ENCODE data around the gene PLIN5. TPM values are rescaled to one million over a fixed set of nuclear protein-coding genes. Genes with fewer than 3 reads are reported as not detected.

The PLIN5 gene
- total RNA-seq = under 1 TPM; 0.17 to 0.31 TPM

- peak; percentile 47 for DNase-seq
- POLR2A ChIA-PET = interaction anchor here (0.7 kb wide), 1 partner anchor 1678 kb away, joined by 3 read pairs; no protein-coding TSS in a partner anchor
- no peak within 1 kb of the TSS for H3K4me3 Mint-ChIP-seq
Measured at GRCh38 chr19:4534836-4535658, at the start of gene PLIN5. TSS of gene PLIN5 (minus strand) at chr19:4535224. CDS start at chr19:4534074, 1,150 bp downstream.

GRCh38 chr19:4583961-4584669 lies 49.1 kb upstream of the PLIN5 start:
- Mint-ChIP-seq H3K4me3 (no peak overlapping the region), H3K27me3 (peaks cover 42% of the 10 kb centered on the region), H3K36me3 (no peaks in the 10 kb centered on the region), H3K27ac (no peak overlapping the region), H3K4me1 (ENCODE audit: low read depth) (peaks cover 8% of the 10 kb centered on the region), H3K9me3 (no peaks in the 10 kb centered on the region)
- peak; percentile 34 for DNase-seq
- POLR2A ChIA-PET = no interaction called here
- intact Hi-C loops (cut with micrococcal nuclease) = no loop called here
- CTCF ChIA-PET = interaction anchor here (1.1 kb wide), 1 partner anchor 11 kb away, joined by 3 read pairs; no protein-coding TSS in a partner anchor

More at GRCh38 chr19:4534836-4535658, at the start of gene PLIN5:
- Mint-ChIP-seq H3K36me3 (no peaks in the 10 kb centered on the region), H3K9me3 (no peaks in the 10 kb centered on the region), H3K27me3 (peaks cover 14% of the 10 kb centered on the region), H3K4me1 (ENCODE audit: low read depth) (peaks cover 12% of the 10 kb centered on the region), H3K27ac (no peak within 1 kb of the TSS)
- CTCF ChIA-PET = interaction anchor here (0.8 to 4.5 kb wide), 5 partner anchors 9 to 50 kb away, joined by 3 to 33 read pairs (median 4); no protein-coding TSS in a partner anchor
- intact Hi-C loops (cut with micrococcal nuclease) = no loop called here

GRCh38 chr19:4582980-4583842 lies 48.2 kb upstream of the PLIN5 start:
- H3K4me3 Mint-ChIP-seq = no peak overlapping the region
- ChIA-PET CTCF (no interaction called here), POLR2A (no interaction called here)
- no peaks in the 10 kb centered on the region for H3K9me3 Mint-ChIP-seq
- intact Hi-C loops (cut with micrococcal nuclease) = no loop called here
- H3K27me3 Mint-ChIP-seq = peaks cover 48% of the 10 kb centered on the region
- no peak overlapping the region for H3K27ac Mint-ChIP-seq
- no peak for DNase-seq
- H3K36me3 Mint-ChIP-seq = no peaks in the 10 kb centered on the region
- H3K4me1 Mint-ChIP-seq (ENCODE audit: low read depth) = peaks cover 8% of the 10 kb centered on the region

- Mint-ChIP-seq H3K4me1 (ENCODE audit: low read depth) (peaks cover 8% of the 10 kb centered on the region), H3K4me3 (no peak overlapping the region), H3K27ac (no peak overlapping the region), H3K27me3 (peaks cover 45% of the 10 kb centered on the region), H3K36me3 (no peaks in the 10 kb centered on the region), H3K9me3 (no peaks in the 10 kb centered on the region)
- DNase-seq = no peak
- intact Hi-C loops (cut with micrococcal nuclease) = no loop called here
- ChIA-PET CTCF (interaction anchor here (0.6 kb wide), 1 partner anchor 222 kb away, joined by 3 read pairs; no protein-coding TSS in a partner anchor), POLR2A (no interaction called here)
Measured at GRCh38 chr19:4581666-4582553, 46.9 kb upstream of the PLIN5 start.

GRCh38 chr19:4580961-4581665 lies 46.1 kb upstream of the PLIN5 start:
- Mint-ChIP-seq H3K4me3 (no peak overlapping the region), H3K36me3 (no peaks in the 10 kb centered on the region), H3K27me3 (peaks cover 49% of the 10 kb centered on the region), H3K9me3 (no peaks in the 10 kb centered on the region), H3K4me1 (ENCODE audit: low read depth) (peaks cover 8% of the 10 kb centered on the region), H3K27ac (no peak overlapping the region)
- ChIA-PET POLR2A (no interaction called here), CTCF (interaction anchor here (0.6 to 0.9 kb wide), 3 partner anchors 52 to 223 kb away, joined by 3 to 4 read pairs (median 3); no protein-coding TSS in a partner anchor)
- intact Hi-C loops (cut with micrococcal nuclease) = no loop called here
- DNase-seq = no peak

- Mint-ChIP-seq H3K27ac (no peak overlapping the region), H3K27me3 (peaks cover 47% of the 10 kb centered on the region), H3K36me3 (no peaks in the 10 kb centered on the region), H3K4me1 (ENCODE audit: low read depth) (peaks cover 8% of the 10 kb centered on the region), H3K4me3 (no peak overlapping the region), H3K9me3 (no peaks in the 10 kb centered on the region)
- intact Hi-C loops (cut with micrococcal nuclease) = no loop called here
- POLR2A ChIA-PET = no interaction called here
- CTCF ChIA-PET = interaction anchor here (0.7 to 0.9 kb wide), 2 partner anchors 53 to 56 kb away, joined by 3 to 4 read pairs; no protein-coding TSS in a partner anchor
- DNase-seq = no peak
Measured at GRCh38 chr19:4580021-4580901, 45.2 kb upstream of the PLIN5 start.

GRCh38 chr19:4579389-4579788 lies 44.4 kb upstream of the PLIN5 start:
- ChIA-PET CTCF (interaction anchor here (1.6 kb wide), 1 partner anchor 13 kb away, joined by 5 read pairs; no protein-coding TSS in a partner anchor), POLR2A (no interaction called here)
- Mint-ChIP-seq H3K4me3 (no peak overlapping the region), H3K27ac (no peak overlapping the region), H3K27me3 (peaks cover 47% of the 10 kb centered on the region), H3K4me1 (ENCODE audit: low read depth) (peaks cover 8% of the 10 kb centered on the region), H3K9me3 (no peaks in the 10 kb centered on the region), H3K36me3 (no peaks in the 10 kb centered on the region)
- no peak for DNase-seq
- intact Hi-C loops (cut with micrococcal nuclease) = no loop called here

- no peaks in the 10 kb centered on the region for H3K9me3 Mint-ChIP-seq
- H3K27ac Mint-ChIP-seq = no peak overlapping the region
- no peak overlapping the region for H3K4me3 Mint-ChIP-seq
- ChIA-PET POLR2A (no interaction called here), CTCF (interaction anchor here (1.0 to 1.6 kb wide), 2 partner anchors 12 to 57 kb away, joined by 4 to 5 read pairs; no protein-coding TSS in a partner anchor)
- peaks cover 8% of the 10 kb centered on the region for H3K4me1 Mint-ChIP-seq (ENCODE audit: low read depth)
- H3K27me3 Mint-ChIP-seq = peaks cover 47% of the 10 kb centered on the region
- DNase-seq = no peak
- H3K36me3 Mint-ChIP-seq = no peaks in the 10 kb centered on the region
- intact Hi-C loops (cut with micrococcal nuclease) = no loop called here
Measured at GRCh38 chr19:4578552-4579248, 43.7 kb upstream of the PLIN5 start.

GRCh38 chr19:4577020-4577782 lies 42.2 kb upstream of the PLIN5 start:
- Mint-ChIP-seq H3K27me3 (peaks cover 44% of the 10 kb centered on the region), H3K4me3 (no peak overlapping the region), H3K4me1 (ENCODE audit: low read depth) (peaks cover 4% of the 10 kb centered on the region), H3K36me3 (no peaks in the 10 kb centered on the region), H3K9me3 (no peaks in the 10 kb centered on the region), H3K27ac (no peak overlapping the region)
- no peak for DNase-seq
- ChIA-PET POLR2A (no interaction called here), CTCF (interaction anchor here (0.6 to 5.8 kb wide), 6 partner anchors 12 to 206 kb away, joined by 3 to 61 read pairs (median 10); no protein-coding TSS in a partner anchor)
- intact Hi-C loops (cut with micrococcal nuclease) = loop anchor here (2.0 kb wide), 1 partner anchor 60 kb away; no protein-coding TSS in a partner anchor
